BLaER1 treated with 17β-estradiol and CSF1 and Interleukin-3, amounts not matched to agents 10 nM and 100 nM (cell line): ENCODE measurements around the gene ZNF518B.

ENCODE experiments used
- H3K27ac ChIP-seq, 11 experiments: shearing (Covaris generic); formaldehyde crosslinking; 2 replicates each; pipeline ENCODE4 v1.8.1; 2022
- H3K27me3 ChIP-seq, 11 experiments: shearing (Covaris generic); formaldehyde crosslinking; 2 replicates each; pipeline ENCODE4 v1.8.1; 2022
- H3K36me3 ChIP-seq, 11 experiments: shearing (Covaris generic); formaldehyde crosslinking; 2 replicates each; pipeline ENCODE4 v1.8.1; 2022
- H3K4me1 ChIP-seq, 10 experiments: shearing (Covaris generic); formaldehyde crosslinking; 2 replicates each; pipeline ENCODE4 v1.8.1; 2022
- H3K4me2 ChIP-seq, 11 experiments: shearing (Covaris generic); formaldehyde crosslinking; 2 replicates each; pipeline ENCODE4 v1.8.1; 2022
- H3K4me3 ChIP-seq, 10 experiments: shearing (Covaris generic); formaldehyde crosslinking; 2 replicates each; pipeline ENCODE4 v1.8.1; 2022
- H3K9ac ChIP-seq, 11 experiments: shearing (Covaris generic); formaldehyde crosslinking; 2 replicates each; pipeline ENCODE4 v1.8.1; 2022
- H3K9me3 ChIP-seq, 11 experiments: shearing (Covaris generic); formaldehyde crosslinking; replicated peaks in 1 of 11; 2 replicates each; pipeline ENCODE4 v1.8.1; 2022
- H4K20me1 ChIP-seq, 11 experiments: shearing (Covaris generic); formaldehyde crosslinking; 2 replicates each; pipeline ENCODE4 v1.8.1; 2022
- Cebpa-rat ChIP-seq, 11 experiments: shearing (Covaris generic); IDR thresholded peaks; 2 replicates each; pipeline ENCODE4 v1.8.1; 2022

Gene ZNF518B

GRCh38 chr4:10491401-10491800 is 34.2 kb upstream of the ZNF518B start:
- H3K4me2 ChIP-seq, result no peak overlapping the region
- no peak overlapping the region for H3K9ac ChIP-seq
- no peak overlapping the region for H3K27ac ChIP-seq
- no peak for TF ChIP-seq Cebpa-rat (IDR thresholded peaks at IDR 0.05)
- H3K4me1 ChIP-seq, result peaks cover 0 to 4% (median 0%) of the 10 kb centered on the region in 10 experiments; a peak in 3 of 20 replicates
- no peaks in the 10 kb centered on the region for H3K27me3 ChIP-seq
- no peaks in the 10 kb centered on the region for H3K36me3 ChIP-seq
- no peak overlapping the region for H3K4me3 ChIP-seq
- no peaks in the 10 kb centered on the region for H4K20me1 ChIP-seq
- no peaks in the 10 kb centered on the region for H3K9me3 ChIP-seq

GRCh38 chr4:10490996-10491395 is 33.8 kb upstream of the ZNF518B start:
- H3K27ac ChIP-seq, result no peak overlapping the region
- TF ChIP-seq Cebpa-rat (IDR thresholded peaks at IDR 0.05), result no peak

GRCh38 chr4:10482913-10483312 is 25.7 kb upstream of the ZNF518B start:
- Histone ChIP-seq H3K27me3 (no peaks in the 10 kb centered on the region), H3K4me1 (no peaks in the 10 kb centered on the region), H4K20me1 (no peaks in the 10 kb centered on the region), H3K36me3 (no peaks in the 10 kb centered on the region), H3K4me3 (no peak overlapping the region), H3K9me3 (peaks cover 0 to 7% (median 0%) of the 10 kb centered on the region in 11 experiments; a peak in 1 of 22 replicates), H3K27ac (no peak overlapping the region), H3K4me2 (no peak overlapping the region), H3K9ac (no peak overlapping the region)
- no peak for TF ChIP-seq Cebpa-rat (IDR thresholded peaks at IDR 0.05)

More at GRCh38 chr4:10490996-10491395, 33.8 kb upstream of the ZNF518B start:
- no peaks in the 10 kb centered on the region for H3K9me3 ChIP-seq
- H3K4me2 ChIP-seq, result no peak overlapping the region
- H3K27me3 ChIP-seq, result no peaks in the 10 kb centered on the region
- H3K9ac ChIP-seq, result no peak overlapping the region
- H4K20me1 ChIP-seq, result no peaks in the 10 kb centered on the region
- no peaks in the 10 kb centered on the region for H3K4me1 ChIP-seq
- no peak overlapping the region for H3K4me3 ChIP-seq
- no peaks in the 10 kb centered on the region for H3K36me3 ChIP-seq

GRCh38 chr4:10480616-10481015 is 23.4 kb upstream of the ZNF518B start:
- Histone ChIP-seq H3K9ac (no peak overlapping the region), H3K36me3 (no peaks in the 10 kb centered on the region), H3K9me3 (peaks cover 0 to 7% (median 0%) of the 10 kb centered on the region in 11 experiments; a peak in 3 of 22 replicates), H3K4me3 (no peak overlapping the region), H3K27me3 (no peaks in the 10 kb centered on the region), H4K20me1 (no peaks in the 10 kb centered on the region), H3K27ac (no peak overlapping the region), H3K4me1 (peaks cover 5 to 11% (median 8%) of the 10 kb centered on the region in 10 experiments; a peak in 14 of 20 replicates), H3K4me2 (no peak overlapping the region)
- no peak for TF ChIP-seq Cebpa-rat (IDR thresholded peaks at IDR 0.05)

DNA sequence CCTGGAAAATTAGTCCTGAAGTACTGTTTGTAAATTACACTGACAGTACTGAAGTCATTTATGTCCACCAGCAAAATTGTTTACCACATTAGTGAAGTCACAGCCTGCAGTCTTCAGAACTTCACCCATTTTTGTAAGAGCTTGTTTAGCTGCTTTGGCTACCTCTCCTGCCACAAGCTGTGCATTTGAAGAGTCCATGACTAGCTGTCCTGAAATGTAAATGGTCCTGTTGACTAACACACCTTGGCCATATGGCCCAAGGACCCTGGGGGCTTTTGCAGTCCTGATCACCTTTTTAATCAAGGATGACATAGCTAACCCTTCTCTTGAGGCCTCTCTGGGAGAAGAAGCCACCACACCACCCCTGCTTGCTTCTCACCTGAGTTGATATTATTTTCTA is 21.4 kb upstream of the ZNF518B start:
- Histone ChIP-seq H3K4me3 (no peak overlapping the region), H3K9me3 (peaks cover 0 to 10% (median 0%) of the 10 kb centered on the region in 11 experiments; a peak in 3 of 22 replicates), H4K20me1 (no peaks in the 10 kb centered on the region), H3K27me3 (no peaks in the 10 kb centered on the region), H3K36me3 (no peaks in the 10 kb centered on the region), H3K27ac (no peak overlapping the region), H3K9ac (no peak overlapping the region), H3K4me2 (no peak overlapping the region), H3K4me1 (peaks cover 5 to 11% (median 8%) of the 10 kb centered on the region in 10 experiments; a peak in 14 of 20 replicates)
- TF ChIP-seq Cebpa-rat (IDR thresholded peaks at IDR 0.05), result no peak

- Histone ChIP-seq H3K36me3 (no peaks in the 10 kb centered on the region), H3K27me3 (no peaks in the 10 kb centered on the region), H3K4me2 (no peak overlapping the region), H3K4me1 (no peaks in the 10 kb centered on the region), H3K9ac (no peak overlapping the region), H3K4me3 (no peak overlapping the region), H3K27ac (no peak overlapping the region), H4K20me1 (no peaks in the 10 kb centered on the region), H3K9me3 (peaks cover 0 to 3% (median 0%) of the 10 kb centered on the region in 11 experiments; a peak in 1 of 22 replicates)
- TF ChIP-seq Cebpa-rat (IDR thresholded peaks at IDR 0.05), result no peak
Observed at GRCh38 chr4:10470505-10470904, 13.3 kb upstream of the ZNF518B start.

DNA sequence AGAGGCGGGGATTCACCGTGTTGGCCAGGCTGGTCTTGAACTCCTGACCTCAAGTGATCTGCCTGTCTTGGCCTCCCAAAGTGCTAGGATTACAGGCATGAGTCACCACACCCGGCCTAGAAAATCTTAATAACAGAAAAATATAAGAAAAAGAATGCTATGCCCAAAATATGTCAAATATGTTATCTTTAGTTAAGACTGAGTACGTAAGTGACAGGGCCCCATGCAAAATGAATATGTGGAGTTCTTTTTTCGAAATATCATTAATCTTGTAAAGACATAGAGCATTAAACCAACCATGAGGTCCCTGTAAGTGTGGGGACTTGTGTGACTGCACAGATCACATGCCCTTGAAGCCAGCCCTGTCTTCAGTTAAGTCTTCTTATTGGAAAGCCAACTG is 8.9 kb upstream of the ZNF518B start:
- H3K27ac ChIP-seq, result no peak overlapping the region
- no peaks in the 10 kb centered on the region for H3K36me3 ChIP-seq
- no peaks in the 10 kb centered on the region for H3K27me3 ChIP-seq
- no peak overlapping the region for H3K4me2 ChIP-seq
- no peak overlapping the region for H3K9ac ChIP-seq
- peaks cover 7 to 14% (median 11%) of the 10 kb centered on the region in 11 experiments for H3K9me3 ChIP-seq
- H3K4me3 ChIP-seq, result no peak overlapping the region
- H4K20me1 ChIP-seq, result no peaks in the 10 kb centered on the region
- peaks cover 0 to 4% (median 0%) of the 10 kb centered on the region in 10 experiments; a peak in 1 of 20 replicates for H3K4me1 ChIP-seq
- no peak for TF ChIP-seq Cebpa-rat (IDR thresholded peaks at IDR 0.05)

DNA sequence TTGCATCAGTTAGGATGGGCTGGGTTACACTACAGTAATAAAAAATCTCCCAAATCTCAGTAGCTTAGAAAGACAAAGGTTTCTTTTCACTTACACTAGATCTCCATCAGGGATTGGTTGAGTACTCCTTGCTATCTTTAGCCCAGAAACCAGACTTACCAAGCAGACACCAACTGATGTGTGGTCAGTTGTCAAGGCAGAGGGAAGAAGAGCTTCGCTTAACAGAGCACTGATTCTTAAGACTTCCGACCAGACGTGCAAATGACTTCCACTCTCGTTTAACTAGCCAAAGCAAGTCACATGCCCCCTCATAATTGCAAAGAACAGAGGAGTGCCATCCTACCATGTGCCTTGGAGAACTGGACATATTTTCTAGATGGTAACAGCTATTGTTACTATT is 5.7 kb upstream of the ZNF518B start:
- Histone ChIP-seq H3K36me3 (no peaks in the 10 kb centered on the region), H3K4me1 (peaks cover 0 to 14% (median 0%) of the 10 kb centered on the region in 10 experiments; a peak in 4 of 20 replicates), H3K9ac (no peak overlapping the region), H4K20me1 (no peaks in the 10 kb centered on the region), H3K4me3 (no peak overlapping the region), H3K27me3 (peaks cover 1 to 7% (median 3%) of the 10 kb centered on the region in 11 experiments; a peak in 12 of 22 replicates), H3K4me2 (no peak overlapping the region), H3K27ac (no peak overlapping the region), H3K9me3 (peaks cover 16 to 32% (median 25%) of the 10 kb centered on the region in 11 experiments)
- no peak for TF ChIP-seq Cebpa-rat (IDR thresholded peaks at IDR 0.05)

- H3K9ac ChIP-seq, result no peak overlapping the region
- TF ChIP-seq Cebpa-rat (IDR thresholded peaks at IDR 0.05), result no peak
- peaks cover 0 to 17% (median 1%) of the 10 kb centered on the region in 10 experiments; a peak in 6 of 20 replicates for H3K4me1 ChIP-seq
- H3K27me3 ChIP-seq, result peaks cover 11 to 16% (median 13%) of the 10 kb centered on the region in 11 experiments
- no peaks in the 10 kb centered on the region for H3K36me3 ChIP-seq
- H4K20me1 ChIP-seq, result no peaks in the 10 kb centered on the region
- no peak overlapping the region for H3K27ac ChIP-seq
- H3K4me3 ChIP-seq, result no peak overlapping the region
- no peak overlapping the region for H3K4me2 ChIP-seq
- peaks cover 25 to 42% (median 34%) of the 10 kb centered on the region in 11 experiments for H3K9me3 ChIP-seq
Observed at GRCh38 chr4:10461850-10462400, 4.7 kb upstream of the ZNF518B start.
